NCI-H128 (cell line): ENCODE data around the gene STRIP2.
"Not testable (repeated sequence)": the region's sequence is repeated elsewhere in the genome, so short reads cannot be mapped to it uniquely, and the experiment has no call there.

ENCODE experiments used
- DNase-seq: peaks from one replicate; lab custom pipeline; 2025; ENCODE audit not compliant: unreplicated experiment; lab: John Stamatoyannopoulos, UW

STRIP2 gene

GRCh38 chr7:129452589-129453231, 18.5 kb downstream of the STRIP2 start:
- DNase-seq = no peak

DNA sequence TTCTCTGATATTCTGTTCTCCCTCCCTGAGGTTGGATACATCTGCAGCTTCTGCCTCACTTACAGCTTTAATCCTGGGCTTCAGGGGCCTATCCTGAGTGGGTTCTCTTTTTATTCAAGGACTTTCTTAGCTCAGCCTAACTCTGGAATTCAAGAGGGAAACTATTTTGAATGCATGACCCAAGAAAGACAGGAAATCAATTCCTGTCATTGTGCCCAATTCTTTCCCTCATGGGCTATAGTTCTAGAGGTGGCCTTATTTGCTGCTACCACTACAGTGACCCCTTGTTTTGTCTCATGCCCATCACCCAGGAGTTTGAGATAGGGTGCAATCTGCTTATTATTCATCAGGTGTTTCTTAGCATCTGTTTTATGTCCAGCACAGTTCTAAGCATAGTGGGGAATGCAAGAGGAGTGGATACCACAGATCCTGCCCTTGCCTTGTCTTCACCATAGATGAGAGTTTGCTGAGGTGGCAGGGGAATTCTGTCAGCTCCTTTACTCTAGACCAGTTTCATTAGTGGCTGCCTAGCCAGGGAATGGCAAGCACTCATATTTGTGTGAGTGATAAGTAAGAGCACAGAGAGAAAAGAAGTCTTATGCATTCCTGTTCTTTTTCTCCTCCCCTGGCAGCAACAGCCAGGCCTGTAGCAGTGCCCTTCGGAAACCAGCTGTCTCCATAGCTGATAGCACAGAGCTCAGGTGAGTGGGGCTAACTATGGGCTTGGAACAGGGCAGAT, 19.4 kb downstream of the STRIP2 start:
- no peak for DNase-seq

DNA sequence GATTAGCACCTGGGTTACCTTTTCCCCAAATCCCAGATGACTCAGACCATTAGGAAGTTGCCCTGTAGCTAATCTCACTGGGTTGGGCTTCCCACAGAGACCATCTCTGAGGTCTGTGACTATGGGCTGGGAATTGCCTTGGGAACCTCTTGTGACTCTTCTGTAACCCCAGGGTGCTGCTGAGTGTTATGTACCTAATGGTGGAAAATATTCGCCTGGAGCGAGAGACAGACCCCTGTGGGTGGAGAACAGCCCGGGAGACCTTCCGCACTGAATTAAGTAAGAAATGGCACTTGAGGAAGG, 20.0 kb downstream of the STRIP2 start:
- no peak for DNase-seq

DNA sequence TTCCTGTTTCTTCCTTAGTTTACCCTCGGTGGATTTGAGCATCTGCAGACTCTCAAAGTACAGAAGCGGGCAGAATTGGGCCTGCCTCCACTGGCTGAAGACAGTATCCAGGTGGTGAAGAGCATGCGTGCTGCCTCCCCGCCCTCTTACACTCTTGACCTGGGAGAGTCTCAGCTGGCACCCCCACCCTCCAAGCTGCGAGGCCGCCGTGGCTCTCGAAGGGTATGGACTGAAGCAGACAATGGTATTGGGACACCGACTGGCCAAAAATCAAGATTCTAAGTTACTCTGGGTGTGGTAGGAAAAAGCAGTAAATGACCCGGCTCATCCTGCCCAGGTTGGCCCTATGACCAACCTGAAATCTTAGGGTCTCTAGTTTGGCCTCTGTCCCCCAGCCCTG, 22.2 kb downstream of the STRIP2 start:
- DNase-seq = no peak

- no peak for DNase-seq
These were observed 22.9 kb downstream of the STRIP2 start for GRCh38 chr7:129457101-129457500.

DNA sequence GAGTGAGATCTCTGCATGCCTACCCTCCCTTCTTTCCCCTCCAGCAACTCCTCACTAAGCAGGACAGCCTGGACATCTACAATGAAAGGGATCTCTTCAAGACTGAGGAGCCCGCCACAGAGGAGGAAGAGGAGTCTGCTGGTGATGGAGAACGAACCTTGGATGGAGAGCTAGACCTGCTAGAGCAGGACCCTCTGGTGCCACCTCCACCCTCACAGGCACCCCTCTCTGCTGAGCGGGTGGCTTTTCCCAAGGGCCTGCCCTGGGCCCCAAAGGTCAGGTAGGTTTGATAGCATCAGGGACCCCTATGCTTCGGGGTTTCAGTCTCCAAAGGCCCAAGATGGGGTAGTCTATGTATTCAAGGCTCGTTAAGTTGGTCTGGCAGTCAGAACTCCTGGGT, 23.9 kb downstream of the STRIP2 start:
- no peak for DNase-seq

DNA sequence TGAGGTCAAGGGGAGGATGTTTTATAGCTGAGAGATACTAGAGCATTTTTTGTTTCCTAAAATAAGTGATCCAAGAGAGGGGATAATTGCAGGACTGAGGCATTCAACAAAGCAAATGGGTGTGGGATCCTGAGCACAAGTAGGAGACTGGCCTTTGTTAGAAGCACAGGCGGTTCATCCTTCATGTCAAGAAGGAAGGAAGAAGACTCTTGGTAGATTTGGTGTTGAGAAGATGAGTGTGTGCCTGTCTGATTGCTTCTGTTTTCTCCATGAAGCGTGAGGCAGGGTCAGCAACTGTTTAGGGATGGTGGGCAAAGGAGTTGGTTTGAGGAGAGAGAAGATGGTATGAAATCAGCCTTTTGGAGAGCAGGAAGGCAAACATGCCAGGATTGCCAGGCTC, 27.6 kb downstream of the STRIP2 start:
- no peak for DNase-seq

GRCh38 chr7:129462420-129462819, 28.2 kb downstream of the STRIP2 start:
- DNase-seq = no peak

DNA sequence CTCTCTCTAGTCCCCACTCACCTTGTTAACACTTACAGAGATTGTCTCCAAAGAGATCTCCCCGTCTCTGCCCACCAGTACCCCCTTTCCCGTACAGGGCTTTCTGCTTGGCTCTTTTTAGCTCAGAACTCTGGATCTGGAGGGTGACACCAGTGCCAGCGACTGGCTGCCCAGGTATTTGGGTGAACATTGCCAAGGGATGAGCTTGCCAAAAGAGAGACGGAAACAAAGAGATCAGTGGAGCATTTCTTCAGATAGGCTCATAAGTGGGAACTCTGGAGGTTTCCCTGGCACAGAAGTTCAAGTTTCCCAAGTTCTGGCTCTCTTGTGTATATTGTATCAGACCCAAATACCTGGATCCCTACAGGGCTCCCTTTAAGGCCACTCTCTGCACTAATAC, 30.0 kb downstream of the STRIP2 start:
- no peak for DNase-seq

DNA sequence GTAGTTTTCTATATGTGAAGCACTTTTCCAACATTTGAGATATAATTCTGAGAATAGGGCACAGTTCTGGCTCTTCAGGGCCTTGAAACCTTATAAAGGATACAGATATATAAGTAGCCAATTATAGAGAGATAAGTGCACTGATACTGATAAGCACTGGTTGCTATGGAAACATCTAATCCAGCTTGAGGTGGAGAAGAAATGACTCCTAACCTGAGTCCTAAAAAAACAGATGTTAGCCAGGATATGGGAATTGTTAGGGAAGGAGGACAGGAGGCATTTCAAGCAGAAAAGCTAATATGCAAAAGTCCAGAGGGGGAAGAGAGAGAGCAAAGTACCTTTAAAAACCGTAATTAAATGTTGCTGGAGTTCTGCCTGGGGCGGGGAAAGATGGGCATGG, 30.8 kb downstream of the STRIP2 start:
- DNase-seq = no peak

DNA sequence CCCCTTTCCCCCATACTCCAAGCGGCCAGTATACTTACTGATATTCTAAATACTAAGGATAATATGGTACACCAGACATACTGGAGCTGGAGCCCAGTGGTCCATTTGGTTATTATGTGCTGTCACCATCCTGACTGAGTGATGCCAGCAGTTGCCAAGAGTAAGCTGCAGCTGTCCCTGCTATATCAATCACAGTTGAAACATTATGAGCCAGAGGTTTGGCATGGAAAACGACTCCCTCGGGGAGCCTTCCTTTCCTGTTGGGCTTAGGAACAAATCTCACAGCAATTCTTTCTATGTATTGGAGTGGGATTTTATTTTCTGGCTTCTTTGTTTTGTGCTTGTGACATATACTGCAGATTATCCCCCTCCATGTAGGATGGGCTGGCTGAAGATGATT, 32.6 kb downstream of the STRIP2 start:
- no peak for DNase-seq

DNA sequence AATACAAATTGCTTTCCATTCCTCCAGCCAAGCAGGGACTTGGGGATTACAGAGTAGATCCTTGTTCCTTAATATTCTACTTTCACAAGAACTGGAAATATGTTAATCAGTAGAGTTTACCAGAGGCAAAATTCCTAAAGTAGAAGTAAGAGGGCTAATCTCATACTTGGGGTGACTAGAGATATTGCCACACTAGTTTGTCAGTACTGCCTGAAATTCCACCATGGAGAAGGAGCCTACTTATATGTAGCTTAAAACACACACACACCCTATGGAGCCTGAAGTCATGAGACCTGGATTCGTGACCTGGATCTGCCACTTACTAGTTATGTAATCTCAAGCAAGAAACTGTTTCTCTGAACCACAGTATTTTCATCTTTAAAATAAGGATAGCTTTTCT, 33.9 kb downstream of the STRIP2 start:
- no peak for DNase-seq

DNA sequence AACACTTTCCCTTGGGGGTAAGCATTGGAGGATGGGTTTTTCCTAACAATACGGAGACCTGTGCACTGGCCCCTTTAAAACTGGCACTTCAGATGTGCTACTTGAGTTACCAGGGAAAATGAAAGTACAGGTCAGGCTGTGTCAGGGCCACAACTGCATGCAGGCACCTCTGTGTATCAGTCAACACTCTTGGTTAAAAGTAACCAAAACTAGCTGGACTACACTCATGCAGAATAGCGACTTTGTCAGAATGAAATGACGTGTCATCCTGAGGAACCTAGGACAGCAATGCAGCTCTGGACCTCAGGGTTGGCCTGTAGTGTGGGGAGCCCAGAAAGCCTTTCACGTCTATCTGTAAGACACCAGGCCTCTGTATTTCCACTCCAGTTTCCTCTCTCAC, 34.3 kb downstream of the STRIP2 start:
- DNase-seq = no peak

GRCh38 chr7:129469930-129470329, 35.7 kb downstream of the STRIP2 start:
- DNase-seq = no peak

DNA sequence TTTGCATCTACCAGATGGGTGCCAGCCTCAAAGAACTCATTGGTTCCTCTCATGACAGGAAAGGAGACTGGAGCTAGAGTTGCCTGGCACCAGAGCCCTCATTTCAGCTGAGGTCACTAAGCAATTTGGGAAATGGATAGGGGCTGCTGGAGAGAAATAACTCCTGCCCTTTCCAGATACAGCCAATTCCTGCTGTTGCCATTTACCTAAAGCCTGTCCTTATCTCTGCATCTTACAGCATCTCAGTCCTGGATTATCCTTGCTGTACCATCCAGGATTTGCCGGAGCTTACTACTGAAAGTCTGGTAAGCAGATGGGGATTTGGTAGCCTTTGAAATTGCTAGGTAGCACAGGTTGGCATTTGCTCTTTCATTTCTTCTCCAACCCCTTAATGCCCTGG, 36.2 kb downstream of the STRIP2 start:
- DNase-seq = no peak

DNA sequence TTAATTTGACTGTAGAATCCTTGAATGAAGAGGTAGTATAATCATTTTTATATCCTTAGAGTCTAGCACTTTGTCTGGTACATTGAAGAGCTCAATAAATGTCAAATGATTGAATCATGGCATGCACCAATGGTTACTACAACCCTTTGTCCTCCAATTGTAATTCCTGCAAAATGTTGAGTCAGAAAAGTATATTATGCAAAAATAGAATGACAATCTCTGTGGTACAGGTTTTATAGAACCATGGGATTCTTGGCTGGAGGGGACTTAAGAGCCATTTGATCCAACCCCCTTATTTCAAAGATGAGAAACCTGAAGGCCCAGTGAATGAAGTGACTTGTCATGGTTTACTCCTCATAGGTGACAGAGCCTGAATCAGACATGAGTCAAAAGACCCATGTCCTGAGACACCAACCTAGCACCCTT, 37.2 kb downstream of the STRIP2 start:
- DNase-seq = no peak

DNA sequence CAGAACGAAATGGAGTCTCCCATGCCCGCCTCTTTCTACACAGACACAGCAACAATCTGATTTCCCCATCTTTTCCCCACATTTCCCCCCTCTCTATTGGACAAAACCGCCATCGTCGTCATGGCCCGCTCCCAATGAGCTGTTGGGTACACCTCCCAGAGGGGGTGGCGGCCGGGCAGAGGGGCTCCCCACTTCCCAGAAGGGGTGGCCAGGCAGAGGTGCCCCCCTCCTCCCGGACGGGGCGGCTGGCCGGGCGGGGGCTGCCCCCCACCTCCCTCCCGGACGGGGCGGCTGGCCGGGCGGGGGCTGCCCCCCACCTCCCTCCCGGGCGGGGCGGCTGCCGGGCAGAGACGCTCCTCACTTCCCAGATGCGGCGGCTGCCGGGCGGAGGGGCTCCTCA, 41.7 kb downstream of the STRIP2 start:
- DNase-seq = not testable (repeated sequence)

GRCh38 chr7:129476398-129476797, 42.2 kb downstream of the STRIP2 start:
- DNase-seq = not testable (repeated sequence)

DNA sequence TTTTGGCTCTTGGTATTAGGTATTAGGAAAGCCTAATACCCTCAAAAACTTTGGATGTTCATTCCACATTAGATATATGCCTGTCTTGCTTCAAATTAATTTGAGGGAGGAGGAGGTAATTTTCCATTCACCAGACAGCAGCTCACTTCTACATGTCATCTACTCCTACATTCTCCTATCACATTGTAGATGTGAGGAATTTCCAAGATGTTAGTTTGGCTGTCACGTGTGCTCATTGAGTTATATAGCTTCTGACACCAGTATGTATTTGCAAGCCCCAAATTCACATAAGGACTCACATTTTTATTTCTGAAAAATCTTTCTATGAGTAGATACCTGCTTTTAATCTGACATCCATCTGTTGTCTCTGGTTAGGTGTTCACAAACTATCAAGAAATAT, 45.6 kb downstream of the STRIP2 start:
- DNase-seq = no peak

- no peak for DNase-seq
These were observed 46.6 kb downstream of the STRIP2 start for GRCh38 chr7:129480674-129481363.

DNA sequence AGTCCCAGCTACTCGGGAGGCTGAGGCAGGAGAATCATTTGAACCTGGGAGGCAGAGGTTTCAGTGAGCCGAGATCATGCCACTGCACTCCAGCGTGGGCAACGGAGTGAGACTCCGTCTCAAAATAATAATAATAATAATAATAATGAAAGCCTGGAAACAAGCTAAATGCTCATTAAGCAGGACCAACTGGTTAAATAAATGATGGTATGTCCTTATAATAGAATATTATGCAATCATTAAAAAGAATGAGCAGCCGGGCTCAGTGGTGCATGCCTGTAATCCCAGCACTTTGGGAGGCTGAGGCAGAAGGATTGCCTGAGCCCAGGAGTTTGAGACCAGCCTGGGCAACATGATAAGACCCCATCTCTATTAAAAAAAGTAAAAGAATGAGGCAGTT, 47.1 kb downstream of the STRIP2 start:
- DNase-seq = not testable (repeated sequence)

DNA sequence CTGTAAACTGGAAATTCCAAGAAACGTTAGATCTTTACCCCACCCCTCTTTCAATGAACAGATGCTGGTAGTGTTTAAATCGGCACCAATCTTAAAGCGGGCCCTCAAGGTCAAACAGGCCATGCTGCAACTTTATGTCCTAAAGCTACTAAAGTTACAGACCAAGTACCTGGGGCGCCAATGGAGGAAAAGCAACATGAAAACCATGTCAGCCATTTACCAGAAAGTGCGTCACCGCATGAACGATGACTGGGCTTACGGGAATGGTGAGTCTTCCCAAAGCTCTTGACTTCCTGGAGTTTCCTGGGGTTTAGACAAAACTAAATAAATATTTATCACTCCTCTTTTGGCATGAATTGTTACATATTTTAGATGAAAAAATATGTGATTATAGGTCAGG, 48.5 kb downstream of the STRIP2 start:
- no peak for DNase-seq
